ENCODE results near the gene KLRB1. TPM values are rescaled to one million over a fixed set of nuclear protein-coding genes. Genes with fewer than 3 reads are reported as not detected.
"Not testable (repeated sequence)": the region's sequence is repeated elsewhere in the genome, so short reads cannot be mapped to it uniquely, and the experiment has no call there.

KLRB1 gene
- total and polyA plus RNA-seq, 8 donors: 0.50 to 4.9 (median 1.8) TPM; not detected in 3

DNA sequence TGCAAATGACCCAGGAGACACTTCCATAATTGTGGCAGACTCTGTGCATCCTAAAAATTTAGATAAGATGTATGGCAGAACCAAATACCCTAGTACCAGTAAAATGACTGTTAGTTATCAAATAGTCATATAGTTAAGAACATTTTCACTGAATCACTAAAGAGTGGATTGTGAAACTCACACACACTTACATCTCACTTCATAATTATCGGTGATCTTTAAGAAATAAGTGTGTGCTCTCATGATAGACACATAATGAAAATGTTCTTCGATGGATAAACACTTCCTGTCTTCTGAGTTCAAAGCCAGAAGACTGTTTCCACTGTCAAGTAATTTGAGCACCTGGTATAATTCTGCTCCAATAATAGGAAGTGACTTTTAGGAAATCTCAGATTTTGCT, 19.1 kb upstream of the KLRB1 start:
- Histone ChIP-seq H3K27me3 (no peaks in the 10 kb centered on the region), H3K4me3 (no peak overlapping the region), H3K27ac (no peak overlapping the region), H3K36me3 (no peaks in the 10 kb centered on the region), H3K9me3 (no peaks in the 10 kb centered on the region), H3K4me1 (no peaks in the 10 kb centered on the region)
- intact Hi-C loops (cut with DNase I; ENCODE audit: low total_unique reads): no loop called here
- TF ChIP-seq EP300 (IDR thresholded peaks at IDR 0.05): no peak
- TF ChIP-seq POLR2A (IDR thresholded peaks at IDR 0.05): no peak
- no peak for TF ChIP-seq CTCF (IDR thresholded peaks at IDR 0.05)
- TF ChIP-seq POLR2AphosphoS5 (IDR thresholded peaks at IDR 0.05): no peak
- 82 to 90% (median 86%) methylated on average over 2 of the region's 2 CpGs for WGBS, 5 donors
- no peak for DNase-seq

GRCh38 chr12:9626291-9626690, 18.6 kb upstream of the KLRB1 start:
- H3K4me1 ChIP-seq: no peaks in the 10 kb centered on the region
- H3K27ac ChIP-seq: no peak overlapping the region
- H3K27me3 ChIP-seq: no peaks in the 10 kb centered on the region
- no peak overlapping the region for H3K4me3 ChIP-seq
- TF ChIP-seq POLR2AphosphoS5 (IDR thresholded peaks at IDR 0.05) (no peak), POLR2A (IDR thresholded peaks at IDR 0.05) (no peak), CTCF (IDR thresholded peaks at IDR 0.05) (no peak), EP300 (IDR thresholded peaks at IDR 0.05) (no peak)
- intact Hi-C loops (cut with DNase I; ENCODE audit: low total_unique reads): no loop called here
- no peaks in the 10 kb centered on the region for H3K36me3 ChIP-seq
- no peak for DNase-seq
- H3K9me3 ChIP-seq: no peaks in the 10 kb centered on the region

GRCh38 chr12:9625019-9625418, 17.3 kb upstream of the KLRB1 start:
- H3K4me1 ChIP-seq: no peaks in the 10 kb centered on the region
- 84 to 97% (median 96%) methylated on average over 3 of the region's 3 CpGs for WGBS, 5 donors

DNA sequence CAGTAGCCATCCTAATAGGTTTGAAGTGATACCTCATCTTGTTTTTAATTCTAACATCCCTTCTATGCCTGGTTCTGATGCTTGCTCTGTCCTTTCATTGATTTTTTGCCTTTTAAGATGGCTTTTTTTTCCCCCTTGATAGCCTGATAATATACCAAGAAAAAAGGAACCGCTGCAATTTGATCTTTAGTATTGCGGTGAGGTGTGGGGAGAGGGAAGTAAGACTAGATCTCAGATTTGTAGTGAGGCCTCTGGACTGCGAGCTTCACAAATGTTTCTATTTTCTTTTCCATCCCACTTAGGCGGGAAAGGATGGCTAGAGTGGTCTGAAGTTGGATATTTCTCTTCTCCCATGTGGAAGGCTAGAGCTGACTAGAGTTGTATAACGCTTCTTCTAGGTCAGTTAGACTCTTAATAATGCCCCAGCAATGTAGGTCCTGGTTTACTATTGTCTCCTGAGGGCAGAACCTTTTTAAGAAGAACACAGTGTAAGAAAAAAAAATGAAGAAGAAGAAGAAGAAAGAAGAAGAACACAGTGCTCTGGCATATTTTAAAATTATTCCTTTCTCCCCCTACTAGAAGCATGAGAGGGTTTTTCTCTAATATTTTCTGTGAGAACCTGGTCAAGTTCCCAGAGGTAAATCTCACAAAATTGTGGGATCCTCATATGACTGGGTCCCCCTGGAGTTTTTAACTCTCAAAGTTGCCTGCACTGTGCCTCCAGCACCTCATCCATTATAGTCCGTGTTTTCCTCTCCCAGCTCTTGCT, 11.9 kb upstream of the KLRB1 start:
- intact Hi-C loops (cut with DNase I; ENCODE audit: low total_unique reads): no loop called here
- no peak for DNase-seq
- Histone ChIP-seq H3K9me3 (no peaks in the 10 kb centered on the region), H3K27me3 (no peaks in the 10 kb centered on the region), H3K4me1 (no peaks in the 10 kb centered on the region), H3K4me3 (no peak overlapping the region), H3K27ac (no peak overlapping the region), H3K36me3 (no peaks in the 10 kb centered on the region)
- TF ChIP-seq POLR2AphosphoS5 (IDR thresholded peaks at IDR 0.05) (no peak), CTCF (IDR thresholded peaks at IDR 0.05) (no peak), EP300 (IDR thresholded peaks at IDR 0.05) (no peak), POLR2A (IDR thresholded peaks at IDR 0.05) (no peak)
- 88 to 93% (median 90%) methylated on average over 6 of the region's 6 CpGs for WGBS, 5 donors

More at GRCh38 chr12:9625019-9625418, 17.3 kb upstream of the KLRB1 start:
- intact Hi-C loops (cut with DNase I; ENCODE audit: low total_unique reads): no loop called here
- no peak overlapping the region for H3K27ac ChIP-seq
- H3K9me3 ChIP-seq: no peaks in the 10 kb centered on the region
- H3K27me3 ChIP-seq: no peaks in the 10 kb centered on the region
- no peak overlapping the region for H3K4me3 ChIP-seq
- TF ChIP-seq POLR2AphosphoS5 (IDR thresholded peaks at IDR 0.05) (no peak), CTCF (IDR thresholded peaks at IDR 0.05) (no peak), EP300 (IDR thresholded peaks at IDR 0.05) (no peak), POLR2A (IDR thresholded peaks at IDR 0.05) (no peak)
- H3K36me3 ChIP-seq: no peaks in the 10 kb centered on the region
- no peak for DNase-seq

DNA sequence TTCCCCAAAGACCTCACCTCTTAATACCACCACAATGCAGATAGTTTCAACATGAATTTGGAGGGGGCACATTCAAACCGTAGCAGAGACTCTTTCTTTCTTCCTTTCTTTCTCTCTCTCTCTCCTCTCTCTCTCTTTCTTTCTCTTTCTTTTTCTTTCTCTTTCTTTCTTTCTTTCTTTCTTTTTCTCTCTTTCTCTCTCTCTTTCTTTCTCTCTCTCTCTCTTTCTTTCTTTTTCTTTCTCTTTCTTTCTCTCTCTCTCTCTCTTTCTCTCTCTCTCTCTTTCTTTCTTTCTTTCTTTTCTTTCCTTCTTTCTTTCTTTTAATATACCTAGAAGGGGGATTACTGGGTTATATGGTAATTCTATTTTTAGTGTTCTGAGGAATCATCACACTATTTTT, 11.2 kb upstream of the KLRB1 start:
- intact Hi-C loops (cut with DNase I; ENCODE audit: low total_unique reads); H3K4me1 ChIP-seq; H3K9me3 ChIP-seq; H3K4me3 ChIP-seq; H3K36me3 ChIP-seq; H3K27ac ChIP-seq; DNase-seq; H3K27me3 ChIP-seq: not testable (repeated sequence)
- WGBS, 5 donors: 83 to 91% (median 90%) methylated on average over 1 of the region's 1 CpG
